ENCODE results near the gene PTGER3. TPM values are rescaled to one million over a fixed set of nuclear protein-coding genes. Genes with fewer than 3 reads are reported as not detected.
A peak's percentile ranks its signal among the peaks of the same experiment; 100 is the strongest.
"Not testable (repeated sequence)": the region's sequence is repeated elsewhere in the genome, so short reads cannot be mapped to it uniquely, and the experiment has no call there.

The PTGER3 gene
- total RNA-seq, 1 donor from 2014 or later = 1.1 TPM

DNA sequence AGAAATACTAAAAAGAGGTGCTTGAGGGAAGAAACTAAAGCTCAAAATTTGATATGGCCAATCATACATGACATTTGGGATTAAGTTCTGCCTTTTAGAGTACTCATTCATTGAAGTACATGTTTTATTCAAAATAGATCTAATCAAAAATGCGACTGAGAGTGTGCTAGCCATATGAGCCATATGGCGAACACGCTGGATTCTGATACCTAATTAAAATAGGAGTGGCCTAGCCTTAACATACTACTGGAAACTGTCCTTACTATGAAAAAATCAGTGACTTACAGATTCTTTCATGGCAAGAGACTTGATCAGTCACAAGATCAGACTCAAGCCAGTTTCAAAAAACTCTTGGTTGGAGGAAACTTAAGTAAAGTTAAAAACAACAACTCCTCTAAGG is 73.9 kb downstream of the PTGER3 start:
- DNase-seq (ENCODE audit: low spot score) = no peak
- intact Hi-C loops (cut with DNase I) = no loop called here

DNA sequence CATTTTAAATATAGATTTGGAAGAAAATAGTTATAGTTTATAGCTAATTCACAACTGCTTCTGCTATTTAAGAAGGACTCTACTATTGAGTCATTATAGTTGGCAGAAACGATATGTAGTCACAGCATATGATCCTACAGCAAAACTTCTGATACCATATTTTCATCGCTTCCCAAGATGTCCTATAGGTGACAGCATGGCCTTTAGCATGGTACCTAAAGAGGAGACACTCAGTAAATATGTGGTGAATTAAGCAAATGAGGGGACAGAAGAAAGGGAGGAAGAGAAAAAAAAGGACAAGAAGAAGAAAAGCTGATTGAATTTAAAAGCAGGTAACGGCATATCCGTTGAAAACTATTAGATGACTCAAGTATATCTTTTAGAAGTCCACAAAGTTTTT is 77.2 kb downstream of the PTGER3 start:
- intact Hi-C loops (cut with DNase I) = no loop called here
- DNase-seq (ENCODE audit: low spot score) = no peak

DNA sequence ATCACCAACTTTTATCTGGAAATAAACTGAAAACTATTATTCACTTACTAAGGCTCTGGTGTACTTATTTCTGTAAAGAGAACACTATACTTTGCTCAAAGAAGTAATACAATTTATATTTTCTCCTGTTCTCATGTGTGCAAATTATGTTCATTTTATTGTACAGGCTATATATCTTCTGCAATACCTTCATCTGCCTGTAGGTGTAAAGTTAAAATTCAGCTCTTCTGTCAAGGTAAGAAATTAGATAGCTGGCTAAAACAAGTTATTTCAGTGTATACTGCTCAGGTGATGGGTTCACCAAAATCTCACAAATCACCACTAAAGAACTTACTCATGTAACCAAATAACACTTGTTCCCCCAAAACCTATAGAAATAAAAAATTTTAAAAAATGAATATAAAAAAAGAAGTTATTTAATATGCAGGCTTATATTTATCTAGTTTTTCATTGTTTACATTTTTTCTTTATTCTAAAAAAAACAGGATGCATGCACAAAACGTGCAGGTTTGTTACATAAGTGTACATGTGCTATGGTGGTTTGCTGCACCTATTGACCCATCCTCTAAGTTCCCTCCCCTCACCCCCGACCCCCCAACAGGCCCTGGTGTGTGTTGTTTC is 81.5 kb downstream of the PTGER3 start:
- intact Hi-C loops (cut with DNase I) = no loop called here
- no peak for DNase-seq (ENCODE audit: low spot score)

DNA sequence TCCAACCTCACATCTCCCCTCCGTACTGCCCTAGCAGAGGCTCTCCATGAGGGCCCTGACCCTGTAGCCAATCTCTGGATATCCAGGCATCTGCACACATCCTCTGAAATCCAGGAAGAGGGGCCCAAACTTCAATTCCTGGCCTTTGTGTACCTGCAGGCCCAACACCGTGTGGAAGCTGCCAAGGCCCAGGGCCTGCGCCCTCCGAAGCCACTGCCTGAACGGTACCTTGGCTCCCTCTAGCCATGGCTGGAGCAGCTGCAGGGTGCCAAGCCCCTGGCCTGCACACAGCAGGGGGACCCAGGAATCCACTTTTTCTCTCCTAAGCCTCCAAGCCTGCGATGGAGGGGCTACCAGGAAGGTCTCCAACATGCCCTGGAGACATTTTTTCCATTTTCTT is 84.2 kb downstream of the PTGER3 start:
- intact Hi-C loops (cut with DNase I) = no loop called here
- DNase-seq (ENCODE audit: low spot score) = no peak

DNA sequence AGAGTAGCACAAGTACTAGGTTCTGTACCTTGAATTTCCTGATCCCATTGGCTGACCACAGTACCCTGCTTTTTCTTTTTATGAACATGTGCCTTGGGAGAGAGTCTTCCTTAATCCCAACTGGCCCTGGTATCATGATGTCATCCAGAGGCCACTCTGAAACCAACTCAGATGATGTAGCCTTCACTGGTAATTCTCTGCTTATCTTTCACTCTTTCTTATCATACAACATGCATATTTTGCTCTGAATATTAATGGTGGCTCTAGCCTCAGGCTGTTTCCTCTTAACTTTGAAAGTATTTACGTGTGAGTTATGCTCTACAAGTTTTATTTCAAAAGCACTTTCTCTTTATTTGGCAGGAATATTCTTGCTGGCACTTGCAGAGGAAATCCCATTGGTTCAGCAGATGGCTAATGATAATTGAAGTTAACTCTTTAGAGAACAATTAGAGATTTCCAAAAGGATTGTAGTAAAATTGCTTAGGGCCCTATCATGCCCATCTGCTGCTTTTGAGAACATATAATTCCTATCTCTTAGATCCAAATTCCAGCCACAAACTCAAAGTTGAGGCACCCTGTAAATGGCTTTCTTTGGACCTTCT is 86.1 kb downstream of the PTGER3 start:
- no peak for DNase-seq (ENCODE audit: low spot score)
- intact Hi-C loops (cut with DNase I) = no loop called here

DNA sequence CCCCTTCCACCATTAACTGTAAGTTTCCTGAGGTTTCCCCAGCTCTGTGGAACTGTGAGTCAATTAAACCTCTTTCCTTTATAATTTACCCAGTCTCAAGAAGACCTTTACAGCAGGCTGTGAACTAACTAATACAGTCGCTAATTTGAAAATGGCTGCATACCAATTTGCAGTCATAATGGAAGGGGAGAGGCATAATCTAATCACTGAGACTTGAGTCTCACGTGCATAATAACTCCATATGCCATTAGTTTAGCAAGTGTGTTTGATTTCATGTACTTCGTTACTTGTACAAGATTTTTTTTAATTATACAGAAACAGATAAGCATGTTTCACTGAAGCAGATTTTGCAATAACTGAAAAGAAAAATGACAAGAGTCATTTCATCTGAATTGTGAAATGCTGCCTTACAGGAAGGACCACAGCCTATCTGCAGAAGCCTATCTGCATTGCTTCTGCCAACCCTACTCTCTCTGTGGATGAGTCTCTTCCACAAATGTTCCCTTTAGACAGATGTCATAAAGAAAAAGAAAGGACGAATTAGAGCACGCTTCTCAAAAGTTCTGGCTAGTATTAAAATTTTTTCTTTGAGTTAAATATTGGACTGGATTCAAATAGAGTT is 99.1 kb downstream of the PTGER3 start:
- intact Hi-C loops (cut with DNase I) = no loop called here
- no peak for DNase-seq (ENCODE audit: low spot score)

DNA sequence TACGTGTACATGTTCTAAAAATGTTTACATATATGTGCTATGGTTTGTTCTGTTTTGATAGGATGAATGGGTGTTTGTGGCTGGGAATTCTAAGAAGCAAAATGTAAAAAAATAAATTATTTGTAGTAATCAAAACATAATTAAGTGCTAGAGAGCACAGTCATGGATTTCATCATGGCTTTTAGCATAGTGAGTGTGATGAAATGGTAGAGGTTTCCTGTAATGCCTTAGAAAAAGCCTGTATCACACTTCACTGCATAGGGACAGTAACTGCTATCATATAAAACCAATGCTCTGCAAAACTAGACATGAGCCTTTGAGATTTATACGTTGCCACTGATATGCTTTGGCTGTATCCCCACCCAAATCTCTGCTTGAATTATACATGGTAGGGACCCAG is 99.8 kb downstream of the PTGER3 start:
- intact Hi-C loops (cut with DNase I) = no loop called here
- DNase-seq (ENCODE audit: low spot score) = no peak

DNA sequence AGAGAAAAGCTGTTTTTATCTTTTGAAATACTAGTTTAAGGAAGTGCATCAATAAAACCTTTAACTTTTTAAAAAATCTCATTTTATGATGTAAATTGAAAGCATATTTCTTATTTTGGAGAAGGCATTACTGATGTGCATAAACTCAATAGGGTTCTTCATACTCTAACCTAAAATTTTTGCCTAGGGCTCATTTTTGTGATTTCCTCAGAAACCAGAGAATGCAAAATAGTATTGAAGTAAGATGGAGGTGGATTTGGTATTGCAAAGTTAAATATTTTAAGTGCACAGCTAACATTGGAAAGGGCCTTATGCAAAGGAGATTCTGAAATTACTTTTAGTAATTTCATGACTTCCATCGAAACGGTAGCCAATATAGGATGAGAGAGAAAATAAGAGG is 101.9 kb downstream of the PTGER3 start:
- intact Hi-C loops (cut with DNase I) = no loop called here
- DNase-seq (ENCODE audit: low spot score) = no peak

DNA sequence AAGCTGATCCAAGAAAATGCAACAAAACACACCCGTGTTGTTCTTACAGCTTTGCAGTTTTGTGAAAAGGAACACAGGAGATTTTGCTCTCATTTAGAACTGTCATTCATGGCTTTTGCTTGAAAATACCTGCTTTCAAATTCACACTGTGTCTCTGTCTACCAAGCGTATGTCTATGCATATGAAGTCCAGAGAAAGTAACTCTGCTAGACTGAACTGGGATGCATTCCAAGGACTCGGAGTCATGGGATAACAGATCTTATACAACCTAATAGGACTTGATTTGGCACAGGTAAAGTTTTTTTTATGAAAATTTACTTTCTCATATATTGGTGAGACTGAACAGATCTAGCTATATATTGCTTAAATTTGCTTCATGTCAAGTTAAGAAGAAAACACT is 102.4 kb downstream of the PTGER3 start:
- no peak for DNase-seq (ENCODE audit: low spot score)
- intact Hi-C loops (cut with DNase I) = no loop called here

DNA sequence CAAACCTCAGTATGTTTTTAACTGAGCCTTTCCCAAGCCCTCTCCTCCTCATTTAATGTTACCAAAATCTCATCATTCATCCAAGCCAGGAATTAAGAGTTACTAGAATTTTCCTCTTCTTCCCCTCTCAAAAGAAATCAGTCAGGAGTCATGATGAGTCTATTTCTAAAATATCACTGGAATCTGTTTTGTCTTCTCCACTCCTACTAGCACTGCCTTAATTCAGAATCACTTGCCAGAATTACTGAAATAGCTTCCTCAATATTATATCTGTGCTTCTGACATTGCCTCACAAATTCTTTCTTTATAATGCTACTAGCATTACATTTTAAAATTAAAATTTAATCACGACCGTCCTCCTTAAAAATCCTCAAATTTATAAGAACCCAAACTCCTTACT is 106.1 kb downstream of the PTGER3 start:
- intact Hi-C loops (cut with DNase I) = no loop called here
- no peak for DNase-seq (ENCODE audit: low spot score)

DNA sequence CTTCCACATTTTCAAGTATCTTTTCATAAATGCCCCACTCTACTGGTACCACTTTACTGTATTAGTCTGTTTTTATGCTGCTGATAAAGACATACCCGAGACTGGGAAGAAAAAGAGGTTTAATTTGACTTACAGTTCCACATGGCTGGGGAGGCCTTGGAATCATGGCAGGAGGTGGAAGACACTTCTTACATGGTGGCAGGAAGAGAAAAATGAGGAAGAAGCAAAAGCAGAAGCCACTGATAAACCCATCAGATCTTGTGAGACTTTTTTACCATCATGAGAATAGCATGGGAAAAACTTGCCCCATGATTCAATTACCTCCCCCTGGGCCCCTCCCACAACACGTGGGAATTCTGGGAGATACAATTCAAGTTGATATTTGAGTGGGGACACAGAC is 107.2 kb downstream of the PTGER3 start:
- DNase-seq (ENCODE audit: low spot score); intact Hi-C loops (cut with DNase I): not testable (repeated sequence)

DNA sequence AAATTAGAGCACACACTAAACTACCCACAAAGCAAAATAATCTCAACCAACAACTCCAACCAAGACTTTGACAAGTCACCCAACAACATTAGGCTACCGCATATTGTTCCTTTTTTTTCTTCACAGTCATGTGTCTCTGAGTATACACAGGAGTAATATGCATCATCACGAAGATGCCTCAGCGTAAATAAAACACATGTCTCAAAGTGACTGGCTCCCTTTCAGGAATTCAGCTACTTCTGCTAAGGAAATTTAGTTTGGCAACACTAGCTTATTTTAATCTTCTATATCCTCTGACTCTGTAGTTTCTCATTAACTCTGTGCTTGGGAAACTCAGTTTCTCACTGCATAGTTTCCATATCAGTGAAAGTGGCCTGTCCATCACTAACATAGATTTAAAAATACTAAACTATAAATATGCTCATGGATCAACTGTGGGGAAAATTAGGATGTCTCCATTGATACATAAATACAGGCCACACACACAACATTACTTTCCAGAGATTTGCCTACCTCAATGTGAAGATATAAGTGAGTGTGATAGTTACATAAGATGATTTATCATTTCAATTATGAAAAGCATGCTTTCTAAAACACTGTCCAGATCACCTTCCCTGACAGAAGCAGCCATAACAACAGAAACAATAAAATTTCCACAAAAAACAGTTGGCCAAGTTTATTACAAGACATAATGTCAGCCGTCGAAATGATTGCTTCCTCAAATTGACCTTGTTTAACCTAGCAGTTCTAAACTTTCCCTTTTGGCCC is 113.2 kb downstream of the PTGER3 start:
- intact Hi-C loops (cut with DNase I) = no loop called here
- no peak for DNase-seq (ENCODE audit: low spot score)

DNA sequence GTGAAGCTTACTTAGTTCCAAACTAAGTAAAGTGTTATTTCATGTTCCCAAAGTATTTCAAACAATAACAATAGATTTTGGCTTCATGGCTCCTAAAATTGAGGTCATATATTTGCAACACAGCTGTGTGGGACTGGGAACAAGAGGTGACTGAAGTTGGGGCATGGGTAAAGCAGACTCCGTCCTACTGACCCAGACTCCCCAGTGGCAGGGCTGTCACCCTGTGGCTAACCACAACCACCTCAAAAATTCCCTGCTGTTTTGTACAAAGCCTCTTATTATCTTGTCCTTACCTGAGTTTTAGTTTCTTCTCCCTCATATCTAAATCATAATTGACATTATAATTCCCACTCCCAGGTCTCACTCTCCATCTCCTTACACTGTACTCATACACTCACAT is 117.6 kb downstream of the PTGER3 start:
- DNase-seq (ENCODE audit: low spot score) = no peak
- intact Hi-C loops (cut with DNase I) = no loop called here

DNA sequence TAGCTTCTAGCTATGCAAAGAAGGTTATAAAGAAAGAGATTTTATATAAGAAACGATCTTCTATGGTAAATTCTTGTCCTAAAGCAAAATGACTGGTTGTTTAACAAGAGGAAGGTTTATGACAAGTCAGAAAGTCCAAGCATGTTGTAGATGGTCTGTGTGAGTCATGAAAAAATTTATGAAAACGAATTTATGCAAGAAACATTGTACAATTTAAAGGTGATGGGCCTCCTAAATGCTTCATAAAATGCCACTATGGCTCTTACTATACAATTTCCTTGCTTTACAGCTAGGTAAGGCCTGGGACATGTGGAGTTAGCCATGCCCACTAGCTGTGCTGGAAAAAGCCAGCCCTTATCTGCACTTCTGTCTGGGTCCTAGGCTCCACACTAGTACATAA is 125.4 kb downstream of the PTGER3 start:
- no peak for DNase-seq (ENCODE audit: low spot score)
- intact Hi-C loops (cut with DNase I) = no loop called here

Small RNA genes within 50 kb of the gene (microRNA-seq; reads per million reads assigned to microRNA genes)
- gene MIR186 = 370 reads per million, percentile 76 among the genes with 10 or more reads in this experiment

Other genes starting within 250 kb of the PTGER3 start
- gene ZRANB2, start 33.2 kb upstream of the PTGER3 start, total RNA-seq = 51.2 TPM